Measurements from ENCODE around the gene GPATCH11.

The GPATCH11 gene

GRCh38 chr2:37125416-37125815 is 41.1 kb downstream of the GPATCH11 start:
- no peaks in the 10 kb centered on the region for H3K27me3 Mint-ChIP-seq
- H3K9me3 Mint-ChIP-seq: no peaks in the 10 kb centered on the region
- peaks cover 71% of the 10 kb centered on the region for H3K36me3 Mint-ChIP-seq (ENCODE audit: low read depth)
- H3K27ac Mint-ChIP-seq: no peak overlapping the region
- no peak overlapping the region for H3K4me3 Mint-ChIP-seq
- no peaks in the 10 kb centered on the region for H3K4me1 Mint-ChIP-seq (ENCODE audit: low read depth)
- intact Hi-C loops (cut with micrococcal nuclease): no loop called here

- Mint-ChIP-seq H3K27me3 (no peaks in the 10 kb centered on the region), H3K4me1 (ENCODE audit: low read depth) (no peaks in the 10 kb centered on the region), H3K9me3 (no peaks in the 10 kb centered on the region), H3K27ac (no peak overlapping the region), H3K4me3 (no peak overlapping the region), H3K36me3 (ENCODE audit: low read depth) (no peaks in the 10 kb centered on the region)
- intact Hi-C loops (cut with micrococcal nuclease): no loop called here
Measured at GRCh38 chr2:37132914-37133313, 48.6 kb downstream of the GPATCH11 start.

GRCh38 chr2:37142546-37142945 is 58.2 kb downstream of the GPATCH11 start:
- intact Hi-C loops (cut with micrococcal nuclease): no loop called here
- Mint-ChIP-seq H3K4me1 (ENCODE audit: low read depth) (peaks cover 12% of the 10 kb centered on the region), H3K4me3 (no peak overlapping the region), H3K27ac (no peak overlapping the region), H3K36me3 (ENCODE audit: low read depth) (peaks cover 79% of the 10 kb centered on the region), H3K9me3 (no peaks in the 10 kb centered on the region), H3K27me3 (no peaks in the 10 kb centered on the region)

GRCh38 chr2:37143974-37144373 is 59.7 kb downstream of the GPATCH11 start:
- Mint-ChIP-seq H3K36me3 (ENCODE audit: low read depth) (peaks cover 88% of the 10 kb centered on the region), H3K4me3 (no peak overlapping the region)
- intact Hi-C loops (cut with micrococcal nuclease): no loop called here

GRCh38 chr2:37146062-37146461 is 61.7 kb downstream of the GPATCH11 start:
- Mint-ChIP-seq H3K36me3 (ENCODE audit: low read depth) (peaks cover 69% of the 10 kb centered on the region), H3K4me3 (no peak overlapping the region), H3K27ac (no peak overlapping the region), H3K9me3 (no peaks in the 10 kb centered on the region), H3K4me1 (ENCODE audit: low read depth) (peaks cover 12% of the 10 kb centered on the region), H3K27me3 (no peaks in the 10 kb centered on the region)
- intact Hi-C loops (cut with micrococcal nuclease): no loop called here

More at GRCh38 chr2:37143974-37144373, 59.7 kb downstream of the GPATCH11 start:
- no peaks in the 10 kb centered on the region for H3K27me3 Mint-ChIP-seq
- H3K4me1 Mint-ChIP-seq (ENCODE audit: low read depth): peaks cover 12% of the 10 kb centered on the region
- no peaks in the 10 kb centered on the region for H3K9me3 Mint-ChIP-seq
- H3K27ac Mint-ChIP-seq: no peak overlapping the region

GRCh38 chr2:37148325-37148724 is 64.0 kb downstream of the GPATCH11 start:
- intact Hi-C loops (cut with micrococcal nuclease): no loop called here
- Mint-ChIP-seq H3K4me3 (no peak overlapping the region), H3K9me3 (no peaks in the 10 kb centered on the region), H3K4me1 (ENCODE audit: low read depth) (peaks cover 23% of the 10 kb centered on the region), H3K27me3 (no peaks in the 10 kb centered on the region), H3K27ac (no peak overlapping the region), H3K36me3 (ENCODE audit: low read depth) (peaks cover 72% of the 10 kb centered on the region)
